ENCODE measurements around the gene HTR3A. TPM values are rescaled to one million over a fixed set of nuclear protein-coding genes. Genes with fewer than 3 reads are reported as not detected.

The HTR3A gene
- total RNA-seq, 1 donor from 2014 or later = not detected

DNA sequence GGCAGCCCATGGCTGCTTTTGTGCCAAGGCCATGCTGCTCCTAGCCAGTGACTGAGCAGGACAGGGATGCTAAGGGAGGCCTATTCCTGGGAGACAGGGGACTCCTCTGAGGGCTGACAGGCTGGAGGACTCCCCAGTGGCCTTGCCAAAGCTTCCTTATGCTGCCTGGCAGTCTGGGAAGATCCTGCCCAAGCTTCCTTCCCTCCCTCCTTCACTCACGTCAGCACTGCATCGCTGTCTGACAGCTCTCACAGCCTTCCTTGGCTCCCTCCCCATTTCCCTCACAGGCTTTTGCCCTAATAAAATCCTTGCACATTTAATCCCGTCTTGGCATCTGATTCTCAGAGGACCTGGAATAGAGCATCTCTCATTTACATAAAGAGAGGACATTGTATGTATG, 26.5 kb downstream of the HTR3A start:
- DNase-seq (ENCODE audit: low spot score) = no peak
- intact Hi-C loops (cut with DNase I) = no loop called here

DNA sequence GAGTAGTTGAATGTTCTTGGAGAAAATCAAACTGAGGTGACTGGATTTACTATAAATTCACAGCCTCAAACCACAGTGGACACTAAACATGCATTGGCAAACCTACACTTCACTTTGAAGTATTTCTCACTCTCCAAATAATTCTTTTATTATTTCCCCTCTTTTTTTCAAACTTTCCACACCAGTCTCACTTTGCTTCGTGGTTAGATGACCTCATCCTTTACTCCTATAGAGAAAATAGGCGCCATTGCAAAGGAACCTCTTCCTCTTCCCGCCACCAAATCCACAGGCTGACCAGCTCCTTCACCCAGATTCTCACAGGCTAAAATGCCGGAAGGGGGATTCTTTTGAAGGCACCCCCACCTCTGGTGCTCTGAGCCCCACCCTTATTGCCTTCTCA, 33.4 kb downstream of the HTR3A start:
- intact Hi-C loops (cut with DNase I) = no loop called here
- DNase-seq (ENCODE audit: low spot score) (no peak), ATAC-seq (no peak)

More for the DNA sequence above, 26.5 kb downstream of the HTR3A start:
- ATAC-seq = no peak

DNA sequence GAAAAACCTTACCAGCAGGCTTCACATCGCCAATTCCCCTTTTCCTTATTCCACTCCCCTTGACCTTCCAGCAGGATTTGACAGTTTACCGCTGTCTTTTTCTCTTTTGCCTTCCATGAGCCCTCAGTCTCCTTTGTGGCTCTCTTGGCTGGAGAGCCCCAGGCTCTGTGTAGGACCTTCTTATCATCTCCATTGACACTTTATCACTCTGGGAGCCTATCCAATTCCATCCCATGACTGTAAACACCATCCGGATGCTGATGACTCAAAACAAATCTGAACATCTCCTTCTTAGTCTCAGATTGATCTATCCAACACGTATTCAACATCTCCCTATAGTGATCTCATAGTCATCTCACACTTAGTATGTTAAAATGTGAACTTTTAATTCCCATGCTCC, 36.0 kb downstream of the HTR3A start:
- no peak for ATAC-seq
- intact Hi-C loops (cut with DNase I) = no loop called here
- DNase-seq (ENCODE audit: low spot score) = no peak

DNA sequence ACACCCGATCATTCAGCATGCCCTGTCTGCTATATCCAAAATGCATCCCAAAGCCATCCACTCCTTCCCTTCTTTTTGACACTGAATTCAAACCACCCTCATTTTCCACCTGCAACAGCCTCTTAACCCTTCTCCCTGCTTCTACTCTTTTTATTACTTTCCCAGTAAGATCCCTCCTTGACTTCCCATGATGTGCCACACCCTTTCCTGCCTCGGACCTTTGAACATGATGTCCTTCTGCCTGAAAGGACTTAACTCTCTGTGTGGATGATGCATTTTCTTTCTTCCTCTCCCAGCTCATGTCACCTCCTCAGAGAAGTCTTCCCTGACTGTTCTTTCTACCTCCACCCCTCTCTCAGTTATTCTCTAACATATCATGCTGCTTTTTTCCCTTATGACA, 36.5 kb downstream of the HTR3A start:
- intact Hi-C loops (cut with DNase I) = no loop called here
- DNase-seq (ENCODE audit: low spot score) (no peak), ATAC-seq (no peak)

DNA sequence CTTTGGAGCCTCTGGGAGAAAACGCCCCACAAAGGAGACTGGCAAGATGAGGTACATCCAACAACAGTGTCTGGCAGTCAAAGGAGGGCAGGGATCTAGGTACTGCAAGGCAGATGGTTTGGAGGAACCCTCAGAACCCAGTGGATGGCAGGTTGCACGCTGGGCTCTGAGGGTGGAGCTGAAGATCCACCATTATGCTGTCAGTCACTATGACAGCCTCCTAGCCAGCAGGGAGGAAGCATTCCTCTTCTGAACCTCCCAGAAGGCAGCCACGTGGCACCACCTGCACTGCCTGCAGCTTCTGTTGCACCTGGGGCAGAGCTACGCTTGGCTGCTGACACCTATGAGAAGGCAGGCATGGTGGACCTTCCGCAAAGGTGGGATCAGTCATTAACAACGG, 40.2 kb downstream of the HTR3A start:
- intact Hi-C loops (cut with DNase I) = no loop called here
- ATAC-seq = no peak
- DNase-seq (ENCODE audit: low spot score) = no peak

DNA sequence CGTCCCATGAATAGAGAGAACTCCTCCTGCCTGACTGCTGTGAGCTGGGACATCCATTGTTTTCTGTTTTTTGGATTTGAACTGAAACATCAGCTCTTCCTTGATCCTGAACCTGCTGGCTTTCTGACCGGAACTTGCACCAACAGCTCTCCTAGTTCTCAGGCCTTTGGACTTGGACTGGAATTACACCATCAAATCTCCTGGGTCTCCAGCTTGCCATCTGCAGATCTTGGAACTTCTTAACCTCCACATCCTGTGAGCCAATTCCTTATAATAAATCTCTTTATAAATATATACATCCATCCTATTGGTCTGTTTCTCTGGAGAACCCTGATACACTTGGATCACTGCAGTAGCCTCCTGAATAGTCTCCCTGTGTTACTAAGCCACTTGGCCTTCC, 42.1 kb downstream of the HTR3A start:
- intact Hi-C loops (cut with DNase I) = no loop called here
- no peak for ATAC-seq
- DNase-seq (ENCODE audit: low spot score) = no peak

DNA sequence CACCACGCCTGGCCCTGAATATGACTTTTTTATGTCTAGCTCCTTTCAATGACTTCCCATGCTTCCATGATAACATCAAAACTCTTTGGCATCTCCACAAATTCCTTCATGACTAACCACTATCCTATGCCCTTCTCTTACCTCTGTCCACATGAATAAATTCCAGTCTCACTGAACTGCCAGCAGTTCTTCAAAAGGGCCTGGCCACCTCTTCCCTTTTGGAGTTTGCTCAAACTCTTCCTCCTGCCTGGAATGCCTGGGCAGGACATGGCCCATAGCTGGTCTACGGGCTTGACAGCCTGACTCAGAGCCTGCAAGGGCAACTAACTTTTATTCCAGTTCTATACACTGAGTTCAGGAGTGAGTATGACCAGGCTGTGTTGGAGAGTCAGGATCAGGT, 42.8 kb downstream of the HTR3A start:
- ATAC-seq (no peak), DNase-seq (ENCODE audit: low spot score) (no peak)
- intact Hi-C loops (cut with DNase I) = no loop called here

DNA sequence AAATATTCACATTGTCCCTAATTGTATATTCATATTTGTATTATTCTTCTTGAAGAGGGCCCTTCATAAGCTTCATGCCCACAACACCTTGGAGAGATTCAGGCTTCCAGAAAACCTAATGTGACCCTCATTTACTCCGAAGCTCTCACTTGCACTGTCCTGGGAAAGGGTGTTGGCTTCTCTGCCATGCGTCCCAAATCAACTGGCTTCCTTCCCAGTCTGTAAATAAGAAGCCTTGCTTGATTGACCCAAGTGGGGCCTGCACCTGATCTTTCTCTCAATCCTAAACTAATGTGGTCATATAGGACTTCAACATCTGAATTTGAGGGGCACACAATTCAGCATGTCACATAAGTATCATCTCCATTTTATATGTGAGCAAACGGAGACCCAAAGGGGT, 44.1 kb downstream of the HTR3A start:
- ATAC-seq (no peak), DNase-seq (ENCODE audit: low spot score) (no peak)
- intact Hi-C loops (cut with DNase I) = no loop called here

DNA sequence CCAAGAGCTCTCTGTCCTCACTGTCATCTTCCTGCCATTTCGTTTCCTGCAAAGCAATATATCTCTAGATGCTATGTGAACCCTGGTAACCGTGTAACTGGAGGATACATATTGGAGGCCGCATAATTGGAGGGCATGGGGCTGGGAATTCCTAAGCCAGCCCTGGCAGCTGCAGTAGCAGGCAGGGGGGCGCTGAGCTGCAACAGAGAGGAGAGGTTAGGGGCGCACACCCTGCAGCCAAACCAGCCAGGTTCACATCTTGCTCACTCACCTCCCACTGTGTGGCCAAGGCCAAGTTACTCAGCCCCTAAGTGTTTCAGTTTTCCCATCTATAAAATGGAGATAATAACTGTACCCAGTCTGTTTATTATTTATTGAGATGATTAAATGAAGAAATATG, 44.7 kb downstream of the HTR3A start:
- intact Hi-C loops (cut with DNase I) = no loop called here
- ATAC-seq = no peak

DNA sequence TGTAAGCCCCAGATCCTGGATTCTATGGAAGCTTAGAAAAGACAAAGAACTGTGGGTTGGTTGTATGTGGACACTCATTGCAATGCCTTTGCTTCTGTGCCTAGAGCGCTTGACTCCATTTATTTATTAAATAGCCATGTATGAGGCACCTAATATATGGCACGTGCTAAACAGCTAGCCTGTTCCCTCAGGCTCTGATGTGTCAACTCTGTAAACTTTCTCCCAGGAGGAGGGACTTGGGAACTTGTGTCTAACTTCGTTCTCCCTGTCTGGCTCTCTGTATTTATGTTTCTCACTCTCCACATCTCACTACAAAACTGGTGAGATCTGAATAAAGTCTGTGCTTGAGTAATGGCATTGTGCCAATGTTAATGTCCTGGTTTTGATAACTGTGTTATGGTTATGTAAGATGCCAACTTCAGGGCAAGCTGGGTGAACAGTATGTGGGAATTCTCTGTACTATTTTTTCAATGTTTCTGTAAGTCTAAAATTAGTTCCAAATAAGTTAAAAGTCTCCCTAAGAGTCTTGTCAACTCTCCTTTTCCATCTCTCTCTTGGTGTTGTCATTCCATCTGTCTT, 50.5 kb downstream of the HTR3A start:
- no peak for DNase-seq (ENCODE audit: low spot score)
- ATAC-seq = no peak
- intact Hi-C loops (cut with DNase I) = no loop called here

More for the DNA sequence above, 44.7 kb downstream of the HTR3A start:
- no peak for DNase-seq (ENCODE audit: low spot score)

DNA sequence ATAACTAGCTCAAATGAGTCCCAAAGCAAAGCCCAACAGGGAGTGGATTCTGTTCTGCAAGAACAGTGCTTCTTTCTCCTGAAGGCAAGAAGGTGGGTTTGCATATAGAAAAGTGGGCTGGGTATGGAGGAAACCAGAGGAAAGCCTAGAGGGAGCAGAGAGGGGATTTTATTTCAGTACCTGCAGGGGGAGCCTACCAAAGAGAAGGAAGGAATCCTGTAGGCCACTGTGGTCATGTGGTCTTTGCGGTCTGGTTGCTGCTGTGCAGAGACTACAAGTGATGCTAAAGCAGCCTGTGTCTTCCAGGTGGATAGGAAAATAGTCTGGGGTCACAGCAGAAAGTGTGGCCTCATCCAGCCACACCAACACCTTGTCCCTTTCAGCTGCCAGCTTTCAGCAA, 51.4 kb downstream of the HTR3A start:
- intact Hi-C loops (cut with DNase I) = no loop called here
- ATAC-seq (no peak), DNase-seq (ENCODE audit: low spot score) (no peak)

DNA sequence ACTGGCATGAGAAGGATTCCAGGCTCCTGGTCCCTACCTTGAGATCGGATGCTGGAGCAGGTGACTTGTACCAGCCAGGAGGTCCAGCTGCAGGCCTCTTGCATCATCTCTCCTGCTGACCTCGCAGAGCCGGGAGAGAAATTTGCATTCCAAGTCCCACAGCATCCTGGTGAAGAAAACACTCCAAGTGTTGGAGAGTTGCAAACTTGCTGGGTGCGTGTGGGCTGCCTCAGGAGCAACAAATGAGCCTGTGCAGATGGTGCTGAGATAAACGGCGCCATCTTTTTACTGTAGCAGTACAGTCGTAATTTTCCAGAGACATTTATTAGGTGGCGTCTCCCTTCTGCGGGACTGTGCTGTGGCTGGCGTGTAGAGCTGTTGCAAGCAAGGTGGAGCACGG, 52.5 kb downstream of the HTR3A start:
- intact Hi-C loops (cut with DNase I) = no loop called here
- DNase-seq (ENCODE audit: low spot score) = no peak
- ATAC-seq = no peak

DNA sequence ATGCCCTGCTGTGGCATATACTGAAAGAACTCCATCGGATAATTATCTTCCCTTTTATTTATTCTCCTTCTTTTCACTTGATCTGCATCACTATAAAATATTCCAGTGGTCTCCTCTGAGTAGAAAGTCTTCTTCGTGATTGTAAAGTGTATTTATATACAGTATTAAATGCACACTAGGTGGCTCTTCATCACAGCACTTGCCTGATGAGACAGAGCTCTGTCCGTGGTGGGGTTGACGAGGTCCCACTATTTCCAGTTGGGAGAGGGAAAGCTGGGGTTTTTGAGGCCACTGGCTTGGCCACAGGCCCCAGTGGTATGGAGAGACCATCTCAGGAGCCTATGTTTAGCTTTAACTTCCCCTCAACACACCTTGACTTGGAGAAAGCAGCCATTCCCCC, 53.0 kb downstream of the HTR3A start:
- intact Hi-C loops (cut with DNase I) = no loop called here
- peak; percentile 64 for ATAC-seq
- DNase-seq (ENCODE audit: low spot score) = no peak

DNA sequence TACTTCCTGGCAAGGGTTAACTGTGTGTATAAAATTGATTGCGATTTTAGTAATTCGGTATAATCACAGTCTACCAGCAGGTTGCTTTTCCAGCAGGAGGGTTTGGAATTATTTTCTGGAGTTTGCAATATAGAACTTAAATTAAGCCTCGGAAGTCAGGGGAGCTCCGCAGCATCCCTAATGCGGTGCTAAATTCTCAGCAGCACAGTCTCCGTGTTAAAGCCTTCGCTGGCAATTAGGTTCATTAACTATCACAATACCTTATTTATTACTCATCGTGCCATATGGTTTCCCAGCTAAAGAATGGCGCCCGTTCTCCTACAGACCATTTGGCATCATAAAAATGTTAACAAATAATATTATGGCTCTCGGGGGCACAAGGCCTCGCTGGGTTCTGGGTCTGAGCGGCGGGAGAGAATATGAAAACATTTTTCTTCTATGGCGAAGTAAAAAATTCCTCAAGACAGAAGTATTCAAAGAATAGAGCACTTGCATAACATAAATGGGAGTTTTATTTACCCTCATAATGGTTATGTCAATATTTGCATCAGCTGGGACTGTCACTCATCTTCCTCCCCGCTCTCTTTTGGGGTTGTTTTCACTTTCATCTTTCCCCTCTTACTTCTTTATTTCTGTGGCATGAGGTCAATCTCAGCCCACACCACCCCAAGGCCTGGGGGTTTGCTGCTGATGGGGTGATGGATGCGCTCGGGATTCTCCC, 56.5 kb downstream of the HTR3A start:
- ATAC-seq = no peak
- DNase-seq (ENCODE audit: low spot score) = no peak
- intact Hi-C loops (cut with DNase I) = loop anchor here (5.0 kb wide), 1 partner anchor 231 kb away; no protein-coding TSS in a partner anchor

DNA sequence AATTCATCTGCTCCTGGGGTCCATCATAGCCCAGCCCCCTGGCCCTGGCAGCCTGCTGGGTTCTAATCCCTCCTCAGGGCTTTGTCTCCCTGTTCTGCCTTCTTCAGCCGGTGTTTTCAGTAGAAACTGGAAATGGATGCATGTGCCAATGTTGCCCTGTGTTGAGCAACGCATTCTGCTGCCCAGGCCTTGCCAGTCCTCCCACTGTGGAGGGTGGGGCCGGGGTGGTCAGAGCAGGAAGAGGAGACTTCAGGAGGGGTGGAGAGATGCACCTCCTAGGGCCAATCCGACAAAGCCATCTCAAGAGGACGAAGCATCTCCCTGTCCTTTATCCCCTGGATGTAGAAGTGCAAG, 57.0 kb downstream of the HTR3A start:
- no peak for ATAC-seq
- DNase-seq (ENCODE audit: low spot score) = no peak
- intact Hi-C loops (cut with DNase I) = loop anchor here (5.0 kb wide), 1 partner anchor 230 kb away; no protein-coding TSS in a partner anchor

DNA sequence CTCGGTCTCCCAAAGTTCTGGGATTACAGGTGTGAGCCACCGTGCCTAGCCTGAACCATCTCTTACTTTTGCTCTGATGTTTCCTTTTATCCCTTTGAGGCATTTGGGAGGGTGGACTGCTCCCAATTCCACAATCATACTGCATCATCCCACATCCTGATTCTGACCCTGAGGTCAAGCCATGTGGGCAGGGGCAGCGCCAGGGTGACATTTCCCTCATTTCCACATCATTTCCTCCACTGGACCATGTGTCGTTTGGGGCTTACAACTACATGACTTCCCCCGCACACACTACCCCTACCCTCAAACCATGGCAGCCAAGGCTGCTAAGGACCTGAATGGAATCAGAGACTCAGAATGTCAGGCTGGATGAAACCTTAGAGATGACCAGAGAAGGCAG, 58.2 kb downstream of the HTR3A start:
- DNase-seq (ENCODE audit: low spot score) (no peak), ATAC-seq (no peak)
- intact Hi-C loops (cut with DNase I) = loop anchor here (5.0 kb wide), 1 partner anchor 229 kb away; no protein-coding TSS in a partner anchor

DNA sequence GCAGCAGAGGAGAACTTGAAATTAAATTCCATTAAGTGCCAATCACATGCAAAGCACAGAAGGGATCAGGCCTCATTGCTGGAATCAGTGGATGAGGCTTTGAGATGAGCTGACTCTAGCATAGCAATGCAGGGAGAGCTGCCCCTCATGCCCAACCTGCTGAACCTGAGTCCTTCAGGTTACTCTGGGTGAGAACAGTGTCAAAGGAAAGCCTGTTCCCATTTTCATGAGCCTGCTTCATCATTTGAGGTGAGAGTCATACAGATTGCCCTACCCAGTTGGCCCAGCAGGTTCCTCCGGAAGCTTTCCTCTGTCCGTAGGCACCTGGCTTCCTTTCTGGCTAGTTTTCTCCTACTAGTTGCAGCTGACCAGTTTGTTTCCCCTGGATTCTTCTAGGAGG, 58.7 kb downstream of the HTR3A start:
- DNase-seq (ENCODE audit: low spot score) (no peak), ATAC-seq (no peak)
- intact Hi-C loops (cut with DNase I) = loop anchor here (5.0 kb wide), 1 partner anchor 229 kb away; no protein-coding TSS in a partner anchor

DNA sequence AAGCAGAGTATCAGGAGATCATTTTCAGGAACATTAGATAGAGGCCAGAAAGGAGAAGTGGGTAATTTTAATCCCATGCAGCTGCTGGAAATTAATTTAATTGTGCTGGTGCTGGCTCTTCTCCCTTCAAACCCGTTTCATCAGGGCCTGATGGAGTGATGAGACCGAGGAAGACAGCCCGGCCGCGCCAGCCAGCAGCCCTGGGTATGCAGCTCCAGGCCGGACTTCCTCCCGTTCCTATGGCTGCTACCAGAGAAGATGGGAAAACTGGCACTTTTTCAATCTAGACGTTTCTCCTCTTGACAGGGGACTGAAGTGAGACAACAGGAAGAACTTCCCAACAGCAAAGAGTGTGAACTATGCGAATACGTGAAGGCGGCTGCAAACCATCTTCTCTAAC, 60.0 kb downstream of the HTR3A start:
- ATAC-seq (no peak), DNase-seq (ENCODE audit: low spot score) (no peak)
- intact Hi-C loops (cut with DNase I) = loop anchor here (5.0 kb wide), 1 partner anchor 227 kb away; no protein-coding TSS in a partner anchor

DNA sequence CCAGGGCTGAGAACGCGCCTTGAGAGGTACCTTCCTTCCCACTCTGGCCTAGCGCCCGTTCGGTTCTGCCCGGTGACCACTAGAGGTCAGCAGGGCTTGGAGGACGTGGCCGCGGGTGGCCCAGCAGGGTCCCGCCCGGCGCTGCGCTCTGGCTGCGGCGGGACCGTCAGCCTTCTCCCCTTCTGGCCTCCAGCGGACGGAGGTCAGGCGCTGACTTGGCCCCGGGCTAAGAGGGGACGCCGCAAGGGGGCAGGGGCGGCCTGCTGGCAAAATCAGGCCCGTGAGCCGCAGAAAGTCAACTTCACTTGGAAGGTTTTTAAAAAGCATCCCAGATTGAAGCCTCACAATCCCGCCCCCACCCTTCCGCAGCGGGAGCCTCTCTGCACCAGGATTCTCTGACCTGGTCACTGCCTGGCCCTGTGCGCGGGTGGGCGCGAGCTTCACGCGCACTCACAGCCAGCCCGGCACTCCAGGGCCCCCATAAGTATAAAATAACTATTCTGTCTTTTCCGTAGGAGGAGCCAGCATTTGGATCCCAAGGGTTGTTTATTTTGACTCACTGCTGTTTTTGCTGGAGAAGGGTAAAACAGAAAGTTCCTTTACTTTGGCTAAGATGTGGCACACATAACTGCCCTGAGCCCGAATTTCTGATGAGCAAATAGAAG, 61.4 kb downstream of the HTR3A start:
- ATAC-seq = peak; percentile 94
- peak; percentile 90 for DNase-seq (ENCODE audit: low spot score)
- intact Hi-C loops (cut with DNase I) = no loop called here

DNA sequence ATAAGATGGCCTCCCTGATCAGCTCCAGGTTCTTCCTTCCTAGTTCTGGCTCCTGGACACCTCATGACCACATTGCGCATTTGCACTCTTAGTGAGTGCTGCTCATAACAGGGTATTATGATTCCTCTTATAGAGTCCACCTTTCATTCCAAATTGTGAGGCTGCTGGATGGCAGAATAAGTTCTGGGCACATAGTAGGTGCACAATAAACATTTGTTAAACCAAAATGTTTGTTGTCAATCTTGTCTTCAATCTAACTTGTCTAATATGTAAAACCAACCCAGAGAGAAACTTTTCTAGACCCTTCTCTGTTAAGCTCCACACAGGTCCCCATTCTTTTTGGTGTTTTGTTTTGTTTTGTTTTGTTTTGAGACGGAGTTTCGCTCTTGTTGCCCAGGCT, 62.0 kb downstream of the HTR3A start:
- DNase-seq (ENCODE audit: low spot score) (no peak), ATAC-seq (peak; percentile 23)
- intact Hi-C loops (cut with DNase I) = no loop called here
